D341Med (cell line): ENCODE data around the gene FGFRL1.
A peak's percentile ranks its signal among the peaks of the same experiment; 100 is the strongest.

Source experiments
- DNase-seq: peaks from one replicate; pipeline ENCODE4 v3.0.0; 2012; ENCODE audit warnings: low spot score

The FGFRL1 gene

GRCh38 chr4:992297-993110 lies 18.9 kb upstream of the FGFRL1 start:
- no peak for DNase-seq

GRCh38 chr4:993111-994029 lies 18.1 kb upstream of the FGFRL1 start, which contains the start of gene SLC26A1:
Gene SLC26A1 (minus strand): TSS chr4:993404. CDS start chr4:991703, 1,701 bp downstream.
- DNase-seq = no peak

GRCh38 chr4:995311-996026 lies 16.0 kb upstream of the FGFRL1 start:
- DNase-seq = no peak

GRCh38 chr4:996030-996996 lies 15.1 kb upstream of the FGFRL1 start:
- no peak for DNase-seq

GRCh38 chr4:996997-997374 lies 14.4 kb upstream of the FGFRL1 start:
- no peak for DNase-seq

GRCh38 chr4:997375-998071 lies 13.9 kb upstream of the FGFRL1 start:
- DNase-seq = no peak

- no peak for DNase-seq
Observed at GRCh38 chr4:998096-998691, 13.2 kb upstream of the FGFRL1 start.

GRCh38 chr4:999240-999863 lies 12.1 kb upstream of the FGFRL1 start:
- DNase-seq = peak; percentile 81

- peak; percentile 76 for DNase-seq
Observed at GRCh38 chr4:999882-1000425, 11.5 kb upstream of the FGFRL1 start.

- no peak for DNase-seq
Observed at GRCh38 chr4:1000686-1001260, 10.7 kb upstream of the FGFRL1 start.

- no peak for DNase-seq
Observed at GRCh38 chr4:1001561-1002130, 9.8 kb upstream of the FGFRL1 start.

- DNase-seq = no peak
Observed at GRCh38 chr4:1002131-1002630, 9.2 kb upstream of the FGFRL1 start.

- DNase-seq = no peak
Observed at GRCh38 chr4:1002631-1003251, 8.7 kb upstream of the FGFRL1 start.

GRCh38 chr4:1003271-1004070 lies 8.0 kb upstream of the FGFRL1 start:
- DNase-seq = no peak

GRCh38 chr4:1004071-1004418 lies 7.4 kb upstream of the FGFRL1 start:
- no peak for DNase-seq

- DNase-seq = no peak
Observed at GRCh38 chr4:1004557-1005485, 6.6 kb upstream of the FGFRL1 start.
